Measurements from ENCODE around the gene MRAP.

DNA sequence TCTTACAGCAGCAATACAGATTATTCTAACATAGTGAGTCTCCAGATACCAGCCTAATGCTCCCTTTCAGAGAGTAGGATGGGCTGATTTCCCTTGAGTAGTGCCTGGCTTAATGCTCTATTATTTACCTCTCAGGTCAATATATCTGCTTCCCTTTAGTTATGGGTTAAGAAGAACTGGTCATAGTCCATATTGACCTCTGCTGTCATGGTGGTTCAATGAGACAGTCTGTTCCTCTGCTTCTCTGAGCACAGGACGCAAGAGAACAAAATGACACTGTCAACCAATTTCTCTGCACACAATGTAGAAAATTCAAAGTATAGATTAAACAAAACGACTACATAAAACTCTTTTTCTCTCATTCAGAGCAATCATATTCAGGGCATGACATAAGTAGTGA lies 2.9 kb downstream of the MRAP start:
- no peak for TF ChIP-seq POLR2A (IDR thresholded peaks at IDR 0.05)
- TF ChIP-seq, protein P1, sequence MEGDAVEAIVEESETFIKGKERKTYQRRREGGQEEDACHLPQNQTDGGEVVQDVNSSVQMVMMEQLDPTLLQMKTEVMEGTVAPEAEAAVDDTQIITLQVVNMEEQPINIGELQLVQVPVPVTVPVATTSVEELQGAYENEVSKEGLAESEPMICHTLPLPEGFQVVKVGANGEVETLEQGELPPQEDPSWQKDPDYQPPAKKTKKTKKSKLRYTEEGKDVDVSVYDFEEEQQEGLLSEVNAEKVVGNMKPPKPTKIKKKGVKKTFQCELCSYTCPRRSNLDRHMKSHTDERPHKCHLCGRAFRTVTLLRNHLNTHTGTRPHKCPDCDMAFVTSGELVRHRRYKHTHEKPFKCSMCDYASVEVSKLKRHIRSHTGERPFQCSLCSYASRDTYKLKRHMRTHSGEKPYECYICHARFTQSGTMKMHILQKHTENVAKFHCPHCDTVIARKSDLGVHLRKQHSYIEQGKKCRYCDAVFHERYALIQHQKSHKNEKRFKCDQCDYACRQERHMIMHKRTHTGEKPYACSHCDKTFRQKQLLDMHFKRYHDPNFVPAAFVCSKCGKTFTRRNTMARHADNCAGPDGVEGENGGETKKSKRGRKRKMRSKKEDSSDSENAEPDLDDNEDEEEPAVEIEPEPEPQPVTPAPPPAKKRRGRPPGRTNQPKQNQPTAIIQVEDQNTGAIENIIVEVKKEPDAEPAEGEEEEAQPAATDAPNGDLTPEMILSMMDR (IDR thresholded peaks at IDR 0.05): no peak
